SU-DHL-6 (cell line): ENCODE data around the gene MBD3L2B.

Experiments
- EZH2phosphoT487 ChIP-seq: fragments of 200-600 bp; sonication (generic), shearing (Covaris generic); conservative IDR thresholded peaks from 2 replicates; pipeline ENCODE4 v1.6.1; 2018; ENCODE audit warnings: mild to moderate bottlenecking, antibody characterized with exemption, low read length, moderate library complexity, mixed read lengths
- TF ChIP-seq, protein P1 (sequence below): fragments of 200-600 bp; sonication (generic); IDR thresholded peaks from one replicate; pipeline ENCODE4 v1.5.1; 2017; ENCODE audit warnings: antibody characterized with exemption, mild to moderate bottlenecking, low read length, moderate library complexity; ENCODE audit not compliant: insufficient read depth, poor library complexity, severe bottlenecking

DNA sequence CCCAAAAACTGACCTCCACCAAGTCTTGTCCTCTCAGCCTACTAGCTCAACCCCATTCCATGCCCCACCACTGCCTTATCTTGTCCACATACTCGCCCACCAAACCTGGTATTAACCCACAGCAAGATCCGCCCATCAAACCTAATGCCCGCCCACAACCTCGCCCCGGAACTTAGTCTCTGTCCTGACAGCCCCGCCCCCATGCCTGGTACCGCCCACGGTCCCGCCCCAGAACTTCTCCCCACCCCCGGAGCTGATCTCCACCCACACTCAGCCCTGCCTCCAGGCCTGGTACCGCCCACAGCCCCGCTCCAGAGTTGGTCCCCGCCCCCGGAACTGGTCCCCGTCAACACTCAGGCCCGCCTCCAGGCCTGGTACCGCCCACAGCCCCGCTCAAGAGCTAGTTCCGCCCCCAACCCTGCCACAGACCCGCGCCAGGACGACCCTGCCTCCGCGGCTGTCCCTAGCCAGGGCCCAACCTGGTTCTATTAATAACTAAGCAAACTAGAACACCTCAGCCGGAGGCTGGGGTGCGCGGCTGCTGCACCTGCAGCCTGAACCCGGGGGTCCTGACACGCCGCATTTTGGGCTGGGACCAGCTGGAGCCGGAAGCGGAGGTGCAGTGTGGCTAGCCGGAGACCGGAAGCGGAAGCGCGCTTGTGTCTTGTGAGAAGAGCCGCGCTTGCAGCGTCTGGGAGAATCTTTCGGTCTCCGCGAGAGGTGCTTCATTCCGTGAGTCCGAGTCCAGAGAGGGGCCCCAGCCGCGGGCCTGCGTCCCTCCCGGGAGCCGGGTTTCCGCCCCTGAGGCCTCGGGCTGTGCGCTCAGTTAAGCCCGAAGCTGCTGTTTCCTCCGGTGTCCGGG lies 48.0 kb upstream of the MBD3L2B start, which contains the start of gene ZNF557:
- TF ChIP-seq, protein P1, sequence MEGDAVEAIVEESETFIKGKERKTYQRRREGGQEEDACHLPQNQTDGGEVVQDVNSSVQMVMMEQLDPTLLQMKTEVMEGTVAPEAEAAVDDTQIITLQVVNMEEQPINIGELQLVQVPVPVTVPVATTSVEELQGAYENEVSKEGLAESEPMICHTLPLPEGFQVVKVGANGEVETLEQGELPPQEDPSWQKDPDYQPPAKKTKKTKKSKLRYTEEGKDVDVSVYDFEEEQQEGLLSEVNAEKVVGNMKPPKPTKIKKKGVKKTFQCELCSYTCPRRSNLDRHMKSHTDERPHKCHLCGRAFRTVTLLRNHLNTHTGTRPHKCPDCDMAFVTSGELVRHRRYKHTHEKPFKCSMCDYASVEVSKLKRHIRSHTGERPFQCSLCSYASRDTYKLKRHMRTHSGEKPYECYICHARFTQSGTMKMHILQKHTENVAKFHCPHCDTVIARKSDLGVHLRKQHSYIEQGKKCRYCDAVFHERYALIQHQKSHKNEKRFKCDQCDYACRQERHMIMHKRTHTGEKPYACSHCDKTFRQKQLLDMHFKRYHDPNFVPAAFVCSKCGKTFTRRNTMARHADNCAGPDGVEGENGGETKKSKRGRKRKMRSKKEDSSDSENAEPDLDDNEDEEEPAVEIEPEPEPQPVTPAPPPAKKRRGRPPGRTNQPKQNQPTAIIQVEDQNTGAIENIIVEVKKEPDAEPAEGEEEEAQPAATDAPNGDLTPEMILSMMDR = no peak
- no peak for TF ChIP-seq EZH2phosphoT487
